HG02981 (cell line): ENCODE measurements around the gene ZNF880.
"Not testable (repeated sequence)": the region's sequence is repeated elsewhere in the genome, so short reads cannot be mapped to it uniquely, and the experiment has no call there.

Source experiments
- ATAC-seq: cut with Tn5 transposase; IDR thresholded peaks from one replicate; pipeline ENCODE4 v1.9.1; 2021; ENCODE audit warnings: mild to moderate bottlenecking, moderate library complexity; ENCODE audit not compliant: unreplicated experiment

The ZNF880 gene

DNA sequence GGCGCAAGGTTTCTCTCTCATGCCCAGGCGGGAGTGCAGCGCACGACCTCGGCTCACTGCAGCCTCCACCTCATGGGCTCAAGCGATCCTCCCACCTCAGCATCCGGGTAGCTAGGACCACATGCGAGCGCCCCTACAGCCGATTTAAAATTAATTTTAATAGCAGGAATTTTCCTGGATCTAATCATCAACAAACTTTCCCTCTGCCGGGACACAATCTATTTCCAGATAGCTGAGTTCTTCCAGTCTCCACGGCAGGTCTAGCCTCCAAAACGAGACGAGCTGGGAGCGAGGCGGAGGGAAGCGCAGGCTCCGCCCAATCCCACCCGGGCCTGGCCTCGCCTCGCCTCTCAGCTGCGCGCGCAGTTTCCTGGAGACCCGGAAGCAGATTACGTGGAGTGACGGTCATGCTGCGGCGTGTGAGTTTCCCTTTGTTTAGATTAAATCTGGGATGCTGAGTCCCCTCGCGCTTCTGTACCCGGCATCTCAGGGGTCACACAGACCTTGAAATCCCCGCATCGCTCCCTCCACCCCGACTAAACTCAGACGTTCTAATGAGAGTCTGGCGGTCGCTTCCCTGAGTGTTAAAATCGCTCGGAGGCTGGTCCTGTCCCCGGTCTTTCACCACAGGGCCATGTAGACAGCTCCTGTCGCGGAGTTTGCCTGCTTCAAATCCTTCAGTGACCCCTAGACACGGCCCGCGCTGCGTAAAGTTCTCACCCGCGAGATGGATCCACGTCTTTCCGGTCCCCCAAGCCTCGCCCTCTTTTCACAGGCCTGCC lies at the start of gene ZNF880:
Gene ZNF880 (plus strand): TSS at position 365 of the 782 bp plus-strand sequence. CDS start 43 bp downstream, at position 408.
- ATAC-seq, result peak; percentile 78

GRCh38 chr19:52322429-52322828 lies 47.3 kb upstream of the ZNF880 start:
- ATAC-seq, result no peak

DNA sequence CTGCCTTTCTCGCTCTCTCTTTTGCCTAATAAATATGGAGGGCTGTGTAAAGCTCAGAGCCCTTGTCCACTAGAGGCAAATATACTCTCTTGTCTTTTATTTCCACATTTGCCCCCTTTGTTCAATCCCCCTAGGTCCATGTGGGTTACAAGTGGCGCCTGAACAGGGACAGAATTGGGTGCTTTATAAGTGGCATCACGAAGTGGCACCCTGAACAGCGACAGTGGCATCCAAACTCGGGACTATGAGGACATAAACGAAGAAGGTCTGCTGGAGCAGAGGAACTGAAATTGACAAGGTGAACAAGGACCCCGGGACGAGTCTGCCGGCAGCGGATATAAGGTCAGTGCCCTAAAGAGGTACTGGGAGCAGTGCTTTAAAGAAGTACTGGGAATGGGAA lies 38.0 kb upstream of the ZNF880 start:
- no peak for ATAC-seq

- no peak for ATAC-seq
These were observed 34.0 kb upstream of the ZNF880 start for GRCh38 chr19:52335768-52336116.

DNA sequence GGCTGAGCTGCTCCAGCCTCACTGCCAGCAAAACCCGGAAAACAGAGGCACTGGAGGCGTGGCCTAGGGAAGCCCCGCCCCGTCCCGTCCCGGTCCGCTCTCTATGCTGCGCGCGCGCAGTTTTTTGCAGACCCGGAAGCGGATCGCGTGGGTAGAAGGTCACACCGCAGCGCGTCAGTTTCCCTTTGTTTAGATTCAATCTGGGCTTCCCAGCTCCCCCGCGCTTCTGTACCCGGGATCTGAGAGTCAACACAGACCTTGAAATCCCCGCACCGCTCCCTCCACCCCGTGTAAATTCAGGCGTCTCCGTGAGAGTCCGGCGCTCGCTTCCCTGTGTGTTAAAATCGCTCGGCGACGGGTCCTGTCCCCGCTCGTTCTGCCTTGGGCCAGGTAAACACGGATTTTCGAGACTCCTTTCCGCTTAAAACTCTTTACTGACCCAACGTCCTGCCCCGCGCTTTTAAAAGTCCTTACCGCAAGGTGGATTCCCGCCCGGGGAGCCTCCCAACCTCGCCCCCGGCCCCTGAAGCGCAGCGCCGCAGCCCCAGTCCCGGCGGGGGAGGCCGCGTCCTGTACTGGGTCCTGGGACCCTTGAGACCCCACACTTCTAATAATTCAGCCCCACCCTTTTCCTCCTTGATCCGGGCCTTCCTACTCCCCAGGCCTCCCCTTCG lies 33.5 kb upstream of the ZNF880 start, which contains the start of gene ZNF610:
Gene ZNF610 (plus strand): TSS at position 127 of the 674 bp plus-strand sequence. CDS start 12,930 bp downstream, outside the sequence.
- peak; percentile 60 for ATAC-seq

- ATAC-seq, result no peak
These were observed 32.8 kb upstream of the ZNF880 start for GRCh38 chr19:52336791-52337381.

- ATAC-seq, result not testable (repeated sequence)
These were observed 30.7 kb upstream of the ZNF880 start for GRCh38 chr19:52339022-52339421.

DNA sequence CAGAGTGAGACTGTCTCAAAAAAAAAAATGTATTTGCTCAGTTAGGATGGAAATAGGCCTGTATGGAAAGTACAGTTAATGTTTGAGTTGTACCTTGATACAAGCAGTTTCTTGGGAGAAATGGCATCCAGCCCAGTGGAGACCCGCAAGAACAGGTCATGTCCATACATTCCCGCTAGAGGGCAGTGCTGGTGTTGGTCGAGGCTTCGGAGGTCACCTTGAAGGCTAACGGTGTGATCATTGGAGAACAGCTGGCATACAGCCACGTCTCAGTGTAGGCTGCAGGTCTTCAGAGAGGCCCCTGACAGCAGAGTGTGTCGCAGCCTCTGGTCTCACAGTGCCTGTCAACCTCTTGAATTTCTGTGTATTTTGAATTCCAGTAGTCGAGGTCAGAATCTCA lies 26.2 kb upstream of the ZNF880 start:
- ATAC-seq, result no peak

- no peak for ATAC-seq
These were observed 24.6 kb upstream of the ZNF880 start for GRCh38 chr19:52345162-52345561.

GRCh38 chr19:52351512-52351911 lies 18.2 kb upstream of the ZNF880 start:
- ATAC-seq, result no peak

DNA sequence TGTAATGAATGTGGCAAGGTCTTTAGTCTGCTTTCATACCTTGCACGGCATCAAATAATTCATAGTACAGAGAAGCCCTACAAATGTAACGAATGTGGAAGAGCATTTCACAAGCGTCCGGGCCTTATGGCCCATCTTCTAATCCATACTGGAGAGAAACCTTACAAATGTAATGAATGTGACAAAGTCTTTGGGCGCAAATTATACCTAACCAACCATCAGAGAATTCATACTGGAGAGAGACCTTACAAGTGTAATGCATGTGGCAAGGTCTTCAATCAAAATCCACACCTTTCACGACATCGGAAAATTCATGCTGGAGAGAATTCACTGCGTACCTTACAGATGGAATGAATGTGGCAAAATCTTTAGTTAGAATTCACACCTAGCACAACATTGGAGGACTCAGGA lies 3.3 kb upstream of the ZNF880 start:
- no peak for ATAC-seq

DNA sequence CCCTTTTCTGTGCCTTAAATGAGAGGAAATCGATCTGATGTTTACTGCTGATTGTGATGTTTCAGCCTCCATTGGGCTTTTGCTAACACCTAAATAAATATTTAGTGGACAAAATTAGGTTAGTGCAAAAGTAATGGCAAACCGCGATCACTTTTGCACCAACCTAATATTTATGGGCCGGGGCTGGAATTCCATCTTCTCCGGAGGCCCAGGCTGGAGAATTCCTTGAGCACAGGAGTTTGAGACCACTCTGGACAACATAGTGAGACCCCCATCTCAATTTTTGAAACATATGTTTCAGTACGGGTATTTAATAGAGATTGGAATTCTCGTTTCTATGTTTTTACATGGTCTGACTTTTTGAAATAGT lies 603 bp downstream of the ZNF880 start:
- ATAC-seq, result no peak

DNA sequence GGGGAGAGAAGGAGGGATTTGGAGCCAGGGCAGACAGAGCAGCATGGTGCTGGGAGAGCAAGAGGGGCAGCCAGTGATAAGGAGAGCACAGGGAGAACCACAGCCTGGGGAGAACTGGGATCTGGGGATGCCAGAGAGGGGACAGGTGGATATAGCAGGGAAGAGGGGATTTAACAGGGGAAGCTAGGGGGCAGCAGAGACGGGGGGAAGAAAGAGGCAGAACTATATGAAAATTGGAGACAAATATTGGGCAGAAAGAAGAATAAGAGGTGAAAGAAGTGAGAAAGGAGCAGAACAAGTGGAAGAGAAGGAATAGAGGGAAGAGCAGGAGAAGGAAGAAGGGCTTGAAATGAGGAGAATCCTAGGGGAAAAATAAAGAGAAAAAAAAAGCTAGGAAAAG lies 21.4 kb downstream of the ZNF880 start:
- no peak for ATAC-seq

DNA sequence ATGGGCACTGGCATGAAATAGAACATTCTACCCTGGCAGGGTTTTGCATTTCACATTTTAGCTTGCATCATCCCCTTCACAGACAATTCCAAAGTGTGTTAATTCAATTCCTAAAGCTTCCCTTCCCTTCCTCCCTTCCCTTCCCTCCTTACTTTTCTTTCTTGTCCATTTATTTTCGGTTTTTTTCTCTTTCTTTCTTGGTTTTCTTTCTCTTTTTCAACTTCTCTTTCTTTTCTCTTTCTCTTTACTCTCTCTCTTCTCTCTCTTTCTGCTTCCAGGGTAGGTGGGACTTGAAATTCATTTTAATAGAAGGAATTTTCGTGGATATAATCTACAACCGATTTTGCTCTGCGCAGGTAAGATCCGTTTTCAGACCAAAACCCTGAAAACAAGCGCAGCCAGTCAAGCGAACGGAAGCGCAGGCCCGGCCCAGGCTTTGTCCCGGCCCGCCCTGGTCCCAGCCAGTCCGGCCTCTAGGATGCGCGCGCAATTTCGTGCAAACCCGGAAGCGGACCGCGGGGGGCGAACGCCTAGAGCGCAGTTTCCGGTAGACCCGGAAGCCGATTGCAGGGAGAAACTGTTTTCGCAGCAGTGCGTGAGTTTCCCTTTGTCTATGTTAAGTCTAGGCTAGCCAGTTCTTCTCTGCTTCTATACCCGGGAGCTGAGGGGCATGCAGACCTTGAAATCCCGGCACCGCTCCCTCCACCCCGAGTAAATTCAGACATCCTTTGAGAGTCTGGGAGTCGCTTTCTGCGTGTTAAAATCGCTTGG lies 27.8 kb downstream of the ZNF880 start, which contains the start of gene ZNF528:
Gene ZNF528 (plus strand): TSS at position 540 of the 771 bp plus-strand sequence. CDS start 4,165 bp downstream, outside the sequence.
- ATAC-seq, result peak; percentile 75

GRCh38 chr19:52398081-52398441 lies 28.3 kb downstream of the ZNF880 start:
- no peak for ATAC-seq

DNA sequence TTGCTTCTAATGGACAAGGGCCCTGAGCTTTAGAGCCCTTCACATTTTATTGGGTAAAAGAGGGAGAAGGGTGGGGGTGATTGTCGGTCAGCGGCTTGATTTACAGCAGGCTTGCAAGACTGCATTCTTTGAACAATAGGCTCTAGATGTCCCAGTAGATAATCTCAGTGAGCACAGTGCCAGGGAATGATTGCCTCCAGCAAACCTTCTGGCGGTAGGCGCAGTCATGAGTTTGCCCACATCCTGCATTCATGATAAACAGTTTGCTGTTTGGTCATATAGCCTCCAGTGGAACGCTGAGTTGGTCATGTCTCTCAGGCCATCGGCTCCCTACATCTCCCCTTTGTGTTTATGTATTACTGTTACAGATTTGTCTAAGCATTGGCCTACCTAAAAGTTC lies 40.6 kb downstream of the ZNF880 start:
- no peak for ATAC-seq

DNA sequence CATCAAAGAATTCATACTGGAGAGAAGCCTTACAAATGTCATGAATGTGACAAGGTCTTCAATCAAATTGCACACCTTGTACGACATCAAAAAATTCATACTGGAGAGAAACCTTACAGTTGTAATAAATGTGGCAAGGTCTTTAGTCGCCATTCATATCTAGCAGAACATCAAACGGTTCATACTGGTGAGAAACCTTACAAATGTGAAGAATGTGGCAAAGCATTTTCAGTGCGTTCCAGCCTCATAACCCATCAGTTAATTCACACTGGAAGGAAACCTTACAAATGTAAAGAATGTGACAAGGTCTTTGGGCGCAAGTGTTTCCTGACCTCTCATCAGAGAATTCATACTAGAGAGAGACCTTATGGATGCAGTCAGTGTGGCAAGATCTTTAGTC lies 46.0 kb downstream of the ZNF880 start:
- ATAC-seq, result no peak

DNA sequence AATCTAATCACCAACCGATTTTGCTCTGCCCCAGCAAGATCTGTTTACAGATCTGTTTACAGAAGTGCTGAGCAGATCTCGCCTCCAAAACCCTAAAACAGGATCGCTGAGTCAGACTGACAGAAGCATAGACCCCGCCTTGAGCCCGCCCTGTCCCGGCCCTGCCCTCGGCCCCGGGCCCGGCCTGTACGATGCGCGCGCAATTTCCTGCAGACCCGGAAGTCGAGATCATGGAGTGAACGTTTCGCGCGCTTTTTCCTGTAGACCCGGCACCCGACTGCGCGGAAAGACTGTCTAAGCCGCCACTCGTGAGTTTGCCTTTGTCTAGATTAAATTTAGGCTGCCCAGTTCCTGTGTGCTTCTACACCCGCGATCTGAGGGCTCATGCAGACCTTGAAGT lies 59.2 kb downstream of the ZNF880 start, which contains the start of gene ZNF534:
Gene ZNF534 (plus strand): TSS at position 212 of the 400 bp plus-strand sequence. CDS start 2,327 bp downstream, outside the sequence.
- ATAC-seq, result no peak
